A549 (cell line): ENCODE data around the gene PRKAR2B.

Source experiments
- HDAC2 ChIP-seq: fragments of 200-600 bp; sonication (generic); IDR thresholded peaks from 2 replicates; pipeline ENCODE4 v1.6.1; 2016
- NFE2L2 ChIP-seq: fragments of 150-350 bp; conservative IDR thresholded peaks from 2 replicates; pipeline ENCODE4 v1.6.1; 2014; ENCODE audit warnings: low read length
- POLR2A ChIP-seq: IDR thresholded peaks from 2 replicates; pipeline ENCODE4 v1.6.1; 2012; ENCODE audit warnings: mild to moderate bottlenecking, low read length
- REST ChIP-seq: fragments of 200-600 bp; sonication (generic); IDR thresholded peaks from 2 replicates; pipeline ENCODE4 v1.6.1; 2016; ENCODE audit warnings: antibody characterized with exemption, mild to moderate bottlenecking, moderate library complexity
- RFX5 ChIP-seq: fragments of 450-650 bp; IDR thresholded peaks from 2 replicates; pipeline ENCODE4 v1.7.1; 2014; ENCODE audit warnings: antibody characterized with exemption, mild to moderate bottlenecking, moderate library complexity
- SREBF2 ChIP-seq: fragments of 450-650 bp; IDR thresholded peaks from 2 replicates; pipeline ENCODE4 v1.6.1; 2014; ENCODE audit warnings: mild to moderate bottlenecking, moderate library complexity
- TF ChIP-seq, protein P1 (sequence below): fragments of >200 bp; sonication (Bioruptor Twin); formaldehyde crosslinking; IDR thresholded peaks from 3 replicates; pipeline ENCODE4 v1.5.1; 2016
- TF ChIP-seq, protein P2 (sequence below): IDR thresholded peaks from 2 replicates; pipeline ENCODE4 v1.6.1; 2012; ENCODE audit warnings: low read depth, borderline replicate concordance

GRCh38 chr7:107179326-107180164, 135.0 kb downstream of the PRKAR2B start:
- TF ChIP-seq HDAC2 = no peak
- TF ChIP-seq, protein P1, sequence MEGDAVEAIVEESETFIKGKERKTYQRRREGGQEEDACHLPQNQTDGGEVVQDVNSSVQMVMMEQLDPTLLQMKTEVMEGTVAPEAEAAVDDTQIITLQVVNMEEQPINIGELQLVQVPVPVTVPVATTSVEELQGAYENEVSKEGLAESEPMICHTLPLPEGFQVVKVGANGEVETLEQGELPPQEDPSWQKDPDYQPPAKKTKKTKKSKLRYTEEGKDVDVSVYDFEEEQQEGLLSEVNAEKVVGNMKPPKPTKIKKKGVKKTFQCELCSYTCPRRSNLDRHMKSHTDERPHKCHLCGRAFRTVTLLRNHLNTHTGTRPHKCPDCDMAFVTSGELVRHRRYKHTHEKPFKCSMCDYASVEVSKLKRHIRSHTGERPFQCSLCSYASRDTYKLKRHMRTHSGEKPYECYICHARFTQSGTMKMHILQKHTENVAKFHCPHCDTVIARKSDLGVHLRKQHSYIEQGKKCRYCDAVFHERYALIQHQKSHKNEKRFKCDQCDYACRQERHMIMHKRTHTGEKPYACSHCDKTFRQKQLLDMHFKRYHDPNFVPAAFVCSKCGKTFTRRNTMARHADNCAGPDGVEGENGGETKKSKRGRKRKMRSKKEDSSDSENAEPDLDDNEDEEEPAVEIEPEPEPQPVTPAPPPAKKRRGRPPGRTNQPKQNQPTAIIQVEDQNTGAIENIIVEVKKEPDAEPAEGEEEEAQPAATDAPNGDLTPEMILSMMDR = no peak
- TF ChIP-seq POLR2A = no peak
- TF ChIP-seq REST = no peak
- no peak for TF ChIP-seq SREBF2
- TF ChIP-seq NFE2L2 = no peak
- no peak for TF ChIP-seq RFX5
- TF ChIP-seq, protein P2, sequence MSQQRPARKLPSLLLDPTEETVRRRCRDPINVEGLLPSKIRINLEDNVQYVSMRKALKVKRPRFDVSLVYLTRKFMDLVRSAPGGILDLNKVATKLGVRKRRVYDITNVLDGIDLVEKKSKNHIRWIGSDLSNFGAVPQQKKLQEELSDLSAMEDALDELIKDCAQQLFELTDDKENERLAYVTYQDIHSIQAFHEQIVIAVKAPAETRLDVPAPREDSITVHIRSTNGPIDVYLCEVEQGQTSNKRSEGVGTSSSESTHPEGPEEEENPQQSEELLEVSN = no peak
